Stimulated activated CD8-positive, alpha-beta memory T cell treated with anti-CD3 and anti-CD28 coated beads, Interleukin-4, amount 100 ng/mL, for 24 hours (primary cell): ENCODE data around the gene FNDC3B.

Experiments
- DNase-seq: peaks from one replicate; pipeline ENCODE4 v3.0.0-alpha.2; 2020; ENCODE audit warnings: low read depth

Gene FNDC3B

DNA sequence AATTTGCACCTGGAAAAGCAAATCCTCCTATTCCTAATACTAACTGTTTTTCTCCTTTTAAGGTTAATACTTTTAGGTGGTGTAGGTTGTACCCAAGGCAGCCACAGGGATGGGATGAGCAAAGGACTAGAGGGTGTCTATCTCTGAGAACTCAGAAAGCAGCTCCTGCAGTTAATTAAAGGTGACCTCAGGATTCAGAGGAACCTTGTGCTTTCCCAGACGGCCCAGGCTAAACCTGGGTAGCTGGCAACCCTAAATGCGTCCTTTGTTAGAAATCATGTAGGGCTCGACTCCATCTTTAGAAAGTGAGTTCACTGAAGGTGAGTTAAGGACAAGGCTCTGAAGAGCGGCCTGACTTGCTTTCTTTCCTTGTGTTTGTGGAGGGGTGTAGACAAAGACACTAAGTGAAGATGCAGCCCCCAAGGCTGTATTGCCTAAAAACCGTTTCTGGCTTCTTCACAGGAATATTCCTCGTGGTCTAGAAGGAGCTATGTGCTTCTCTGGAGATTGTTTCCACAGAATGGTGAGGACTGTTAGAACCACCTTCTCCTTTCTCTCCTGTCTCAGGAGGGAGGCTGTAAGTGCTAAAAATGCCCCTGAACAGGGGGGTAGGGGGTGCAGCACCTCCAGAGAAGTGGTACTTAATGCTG lies 14.9 kb downstream of the FNDC3B start:
- DNase-seq, result no peak

DNA sequence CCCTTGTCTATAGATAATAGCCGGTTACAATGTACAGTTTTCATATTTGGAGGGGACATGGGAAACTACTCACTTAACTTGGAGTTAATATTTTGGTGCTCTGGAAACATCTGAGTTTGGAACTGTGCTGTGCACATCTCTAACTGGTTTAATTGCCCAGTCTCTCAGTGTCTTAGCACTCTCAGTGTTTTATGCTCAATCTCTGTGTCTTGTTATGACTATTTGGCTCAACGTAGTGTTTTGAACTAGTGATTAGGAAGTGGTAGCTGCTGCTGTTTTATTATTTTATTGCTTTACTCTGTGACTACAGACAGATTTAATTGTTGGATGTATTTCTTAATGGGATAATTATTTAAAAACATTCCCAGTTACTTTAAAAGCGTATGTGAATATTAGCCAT lies 17.0 kb downstream of the FNDC3B start:
- no peak for DNase-seq

DNA sequence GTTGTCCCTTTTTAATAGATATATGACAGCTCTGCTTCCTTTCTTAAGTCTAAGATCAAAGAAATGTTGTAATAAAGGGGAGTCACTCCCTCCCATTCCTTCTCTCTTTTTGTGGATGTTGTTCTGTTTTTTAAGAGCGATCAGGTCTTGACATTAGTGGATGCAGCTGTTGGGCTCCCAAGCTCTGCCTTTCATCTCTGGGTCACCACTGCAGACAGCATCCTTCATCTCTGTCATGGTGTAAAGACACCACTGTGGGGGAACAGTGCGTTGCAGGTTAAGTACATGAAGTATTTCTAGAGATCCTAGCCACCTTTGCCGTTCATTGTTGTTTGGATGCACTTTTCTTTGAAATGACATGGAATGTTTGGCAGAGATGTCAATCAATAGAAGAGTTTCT lies 17.7 kb downstream of the FNDC3B start:
- DNase-seq, result no peak

DNA sequence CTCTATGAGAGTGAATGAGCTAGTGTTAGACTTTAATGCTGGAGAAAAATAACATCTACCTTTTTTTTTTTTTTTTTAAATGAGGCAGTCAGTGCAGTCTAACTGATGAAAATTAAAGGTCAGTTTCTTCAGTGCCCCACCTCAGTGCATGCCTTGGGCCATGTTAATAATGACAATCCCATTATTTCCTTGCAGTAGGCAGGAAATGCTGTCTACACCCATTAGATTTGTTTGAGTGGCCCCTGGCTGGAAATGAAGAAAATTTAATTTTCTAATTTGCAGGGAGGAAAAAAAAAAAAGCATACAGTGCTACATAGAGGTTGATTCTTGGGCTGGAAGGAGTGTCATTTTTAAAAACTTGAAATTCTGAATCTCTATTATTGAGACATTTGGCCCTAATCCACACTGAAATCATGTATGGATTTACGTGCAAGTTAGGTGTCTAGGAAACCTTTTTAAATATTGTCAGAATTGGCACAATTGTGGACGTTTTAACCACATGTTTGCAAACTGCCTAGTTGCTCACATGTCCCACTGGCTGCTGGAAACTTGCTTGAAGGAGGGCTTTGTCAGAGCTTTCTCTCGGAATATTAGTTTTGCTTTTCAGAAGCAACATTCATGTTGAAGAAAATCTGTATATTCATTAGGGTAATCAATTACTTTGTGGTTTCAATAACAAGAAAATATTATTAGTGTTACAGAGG lies 18.4 kb downstream of the FNDC3B start:
- DNase-seq, result no peak

DNA sequence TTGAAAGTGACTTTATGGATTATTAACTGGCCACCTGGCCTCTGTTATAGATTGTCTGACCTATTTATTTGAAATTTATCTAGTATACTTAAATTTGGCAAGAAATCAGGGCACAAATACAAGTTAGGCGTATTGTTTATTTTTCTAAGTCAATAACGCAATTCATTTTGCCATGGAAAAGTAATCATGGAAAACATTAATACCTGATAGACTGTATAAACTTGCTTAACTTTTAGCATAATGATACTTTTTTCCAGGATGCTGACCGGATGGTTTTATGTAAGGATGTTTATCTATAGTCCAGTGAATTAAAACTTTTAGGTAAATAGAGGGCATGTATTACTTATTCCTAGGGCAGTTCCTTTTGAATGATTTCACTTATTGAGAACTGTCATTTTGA lies 20.2 kb downstream of the FNDC3B start:
- DNase-seq, result no peak

DNA sequence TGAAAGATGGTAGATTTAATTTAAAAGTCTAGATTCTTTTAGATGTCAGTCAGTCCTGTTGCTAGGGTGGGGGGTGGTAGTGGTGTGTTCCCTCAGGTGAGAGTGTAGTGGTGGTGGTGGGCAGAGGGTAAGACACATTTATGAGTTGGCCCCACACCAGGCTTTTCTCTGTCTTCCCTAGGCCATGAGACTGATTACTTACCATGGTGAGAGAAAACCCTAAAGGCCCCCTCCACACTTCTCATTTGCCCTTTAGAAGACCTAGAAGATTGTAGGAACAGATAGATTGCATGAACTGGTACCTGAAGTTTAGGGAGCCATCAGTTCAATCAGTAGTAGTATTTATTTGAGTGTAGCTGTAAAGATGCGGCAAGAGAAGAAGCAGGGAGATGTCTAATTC lies 20.9 kb downstream of the FNDC3B start:
- DNase-seq, result no peak

DNA sequence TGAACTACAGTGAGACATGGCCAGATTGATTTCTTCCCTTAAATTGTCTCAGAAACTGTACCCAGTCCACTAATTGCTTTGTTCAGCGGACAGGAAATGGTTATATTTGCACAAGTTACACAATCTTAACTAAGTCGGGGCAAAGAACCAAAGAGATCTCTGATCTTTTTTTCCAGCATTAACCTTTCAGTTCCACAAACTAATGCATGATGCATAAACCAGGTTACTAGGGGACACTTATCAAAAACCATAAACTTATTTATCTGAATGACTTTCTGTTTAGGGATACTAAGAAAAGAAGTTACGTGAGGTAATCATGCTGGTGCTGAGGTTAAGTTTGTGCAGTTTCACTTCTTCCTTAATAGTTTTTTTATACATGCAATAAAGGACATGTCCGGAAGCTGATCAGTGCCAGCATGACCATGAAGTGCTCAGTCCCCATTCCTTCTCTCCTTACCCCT lies 22.4 kb downstream of the FNDC3B start:
- no peak for DNase-seq

DNA sequence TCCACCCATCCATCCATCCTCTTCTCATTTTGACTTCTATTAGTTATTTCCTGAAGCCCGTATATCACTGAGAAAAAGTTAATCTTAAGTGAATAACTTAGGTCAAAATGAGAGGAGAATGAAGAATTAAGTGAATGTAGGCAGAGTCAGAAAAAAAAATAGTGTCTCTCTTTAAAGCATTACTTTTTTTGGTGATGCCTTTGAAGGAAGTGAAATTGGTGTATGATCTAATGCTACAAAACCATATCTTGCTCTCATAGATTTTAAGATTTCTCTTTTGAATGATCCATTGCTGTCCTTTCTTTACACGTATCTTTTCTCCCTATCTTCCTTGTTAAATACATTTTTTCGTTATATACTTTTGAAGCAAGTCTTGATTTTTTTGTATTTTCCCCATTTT lies 23.4 kb downstream of the FNDC3B start:
- DNase-seq, result no peak

DNA sequence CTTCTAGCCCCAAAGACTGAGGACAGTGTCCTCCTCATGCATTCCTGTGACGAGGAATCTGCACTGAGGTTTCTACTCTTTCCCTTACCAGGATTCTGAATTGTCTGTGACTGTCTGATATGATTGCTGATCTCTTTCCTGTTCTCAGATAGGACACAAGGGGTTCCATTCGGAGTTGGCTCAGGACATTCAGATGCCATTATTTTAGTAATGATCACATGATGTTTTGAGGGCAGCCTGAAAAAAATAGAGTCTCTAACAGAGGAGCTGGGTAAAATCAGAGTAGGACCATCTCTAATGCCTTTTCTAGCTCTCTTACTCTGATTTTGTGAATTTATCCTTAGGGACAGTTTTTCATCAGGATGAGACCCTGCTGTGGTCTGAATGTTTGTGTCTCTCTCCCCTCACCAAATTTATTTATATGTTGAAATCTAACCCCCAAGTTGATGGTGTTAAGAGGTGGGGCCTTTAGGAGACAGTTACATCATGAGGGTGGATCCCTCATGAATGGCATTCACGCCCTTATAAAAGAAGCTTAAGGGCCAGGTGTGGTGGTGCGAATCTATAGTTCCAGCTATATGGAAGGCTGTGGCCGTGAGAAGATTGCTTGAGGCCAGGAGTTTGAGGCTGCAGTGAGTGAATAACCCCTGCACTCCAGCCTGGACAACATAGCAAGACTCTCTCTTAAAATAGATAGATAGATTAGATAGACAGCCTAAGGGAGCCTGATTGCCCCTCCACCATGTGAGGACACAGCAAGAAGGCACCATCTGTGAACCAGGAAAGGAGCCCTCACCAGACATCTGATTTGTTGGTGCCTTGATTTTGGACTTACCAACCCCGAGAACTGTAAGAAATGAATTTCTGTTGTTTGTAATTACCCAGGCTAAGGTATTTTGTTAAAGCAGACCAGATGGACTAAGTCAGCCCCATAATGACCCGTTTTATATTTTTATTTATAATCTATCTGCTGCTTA lies 24.4 kb downstream of the FNDC3B start:
- no peak for DNase-seq

DNA sequence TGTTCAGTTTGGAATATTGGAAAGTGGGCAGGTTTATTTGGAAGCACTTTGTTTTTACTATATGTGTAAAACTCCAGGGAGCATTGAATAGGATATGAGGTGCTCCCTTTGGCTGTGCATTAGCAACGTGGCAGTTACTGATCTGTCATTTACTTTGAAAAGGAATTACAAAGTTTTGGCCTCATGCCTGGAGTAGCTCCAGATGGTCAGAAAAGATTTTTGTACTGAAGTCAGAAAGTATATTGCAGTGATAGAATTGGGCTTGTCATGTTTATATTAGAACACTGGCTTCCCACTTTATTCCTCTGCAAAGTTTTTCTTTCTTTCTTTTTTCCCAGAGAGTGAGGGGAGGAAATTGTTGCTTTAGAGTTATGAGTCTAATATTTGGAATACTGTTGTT lies 26.1 kb downstream of the FNDC3B start:
- no peak for DNase-seq

DNA sequence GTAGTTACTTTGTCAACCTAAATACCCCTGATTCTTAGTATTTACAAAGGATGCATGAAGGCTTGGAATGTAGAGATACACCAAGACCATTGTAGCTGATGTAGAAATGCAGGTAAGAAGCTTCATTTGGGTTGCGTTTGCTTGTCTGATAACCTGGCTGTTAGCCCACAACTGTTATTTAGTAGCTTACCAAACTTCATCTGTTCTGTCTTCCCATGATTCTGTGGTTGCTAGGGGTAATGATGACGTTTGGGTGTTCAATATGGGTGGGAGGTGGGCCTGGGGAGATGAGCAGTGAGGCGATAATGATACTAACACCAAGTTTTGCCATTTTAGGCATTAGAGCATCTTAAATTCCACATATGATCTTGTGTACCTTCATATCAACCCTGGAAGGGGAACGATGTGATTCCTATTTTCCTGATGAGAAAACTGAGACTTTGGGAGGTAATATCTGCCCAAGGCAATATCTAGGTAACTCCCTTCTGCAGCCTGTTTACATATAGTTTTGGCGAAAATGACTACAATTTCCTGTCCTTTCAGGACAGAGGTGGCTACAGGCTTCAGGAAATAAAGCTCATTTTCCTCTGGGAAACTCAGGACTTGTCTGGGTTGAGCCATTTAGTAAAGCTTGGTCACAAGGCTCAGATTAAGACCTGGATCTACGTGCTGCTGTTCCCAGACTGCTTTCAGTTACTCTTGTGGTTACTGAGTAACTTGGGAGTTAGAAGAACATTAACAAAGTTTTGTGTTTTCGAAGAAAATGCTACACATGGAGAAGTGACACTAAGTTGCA lies 26.8 kb downstream of the FNDC3B start:
- no peak for DNase-seq

DNA sequence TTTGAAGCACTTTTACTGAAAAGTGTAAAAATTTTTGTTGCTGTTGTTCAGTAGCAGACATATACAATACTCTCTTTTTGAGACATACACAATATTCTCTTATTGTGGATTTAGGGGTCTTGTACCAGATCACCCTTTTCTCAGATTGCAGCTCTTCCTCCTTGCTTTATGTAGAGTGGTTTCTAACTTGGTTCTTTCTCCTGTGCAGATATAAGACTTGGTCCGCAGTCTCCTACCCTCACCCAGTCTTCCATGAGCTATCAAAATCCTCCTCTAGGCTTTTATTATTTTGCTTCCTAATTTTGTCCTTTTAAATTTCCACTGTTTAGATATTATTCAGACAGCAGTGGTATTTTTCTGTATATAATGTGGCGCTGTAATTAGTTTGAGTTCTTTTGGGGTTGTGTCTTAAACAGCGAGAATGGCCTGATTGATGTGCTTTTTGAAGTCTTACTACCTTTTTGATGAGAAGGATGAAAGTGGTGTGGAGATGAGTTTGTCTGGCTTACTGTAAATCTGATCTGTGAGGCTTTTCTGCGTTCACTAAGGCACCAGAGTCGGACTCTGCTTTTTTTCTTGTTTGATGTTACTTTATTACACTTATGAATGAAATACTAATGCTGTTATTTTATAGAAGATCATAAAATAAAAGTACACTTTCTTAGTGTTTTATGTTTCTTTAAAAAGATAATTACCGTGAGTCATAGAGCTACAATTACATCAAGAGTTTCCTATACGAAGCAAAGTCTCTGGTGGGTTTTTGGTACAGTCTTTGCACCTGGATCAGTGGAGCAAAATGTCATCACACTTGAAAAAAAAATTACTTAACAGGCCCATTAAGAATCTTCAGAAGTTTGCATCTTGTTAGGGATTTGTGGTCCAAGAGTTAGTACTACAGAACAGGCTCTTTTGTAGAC lies 27.8 kb downstream of the FNDC3B start:
- DNase-seq, result no peak

DNA sequence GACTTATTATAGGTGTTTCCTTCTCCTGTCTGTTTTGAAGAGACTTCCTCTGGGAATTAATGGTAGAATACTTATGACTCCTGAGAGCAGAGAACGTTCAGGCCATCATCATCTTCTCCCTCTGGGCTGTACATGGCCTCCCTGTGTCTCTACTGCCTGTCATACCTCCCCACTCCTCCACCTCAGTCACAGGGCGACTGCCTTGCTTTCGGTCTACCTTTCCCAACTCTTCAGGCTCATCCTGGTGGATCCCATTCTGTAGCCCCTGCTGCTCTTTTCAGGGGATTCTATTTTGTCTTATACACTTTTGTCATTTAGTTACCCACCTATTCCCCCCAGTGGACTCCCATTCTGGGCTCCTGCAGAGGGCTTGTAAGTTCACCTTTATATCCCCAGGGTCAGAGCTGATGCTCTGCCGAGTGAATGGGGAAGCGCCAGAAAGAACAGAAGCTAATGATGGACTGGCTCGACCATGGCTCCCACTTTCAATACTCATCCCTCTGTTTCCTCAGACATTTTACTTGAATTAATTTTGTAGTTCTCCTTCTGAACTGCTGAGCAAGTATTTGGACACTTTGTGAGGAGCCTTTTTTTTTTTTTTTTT lies 28.6 kb downstream of the FNDC3B start:
- no peak for DNase-seq

DNA sequence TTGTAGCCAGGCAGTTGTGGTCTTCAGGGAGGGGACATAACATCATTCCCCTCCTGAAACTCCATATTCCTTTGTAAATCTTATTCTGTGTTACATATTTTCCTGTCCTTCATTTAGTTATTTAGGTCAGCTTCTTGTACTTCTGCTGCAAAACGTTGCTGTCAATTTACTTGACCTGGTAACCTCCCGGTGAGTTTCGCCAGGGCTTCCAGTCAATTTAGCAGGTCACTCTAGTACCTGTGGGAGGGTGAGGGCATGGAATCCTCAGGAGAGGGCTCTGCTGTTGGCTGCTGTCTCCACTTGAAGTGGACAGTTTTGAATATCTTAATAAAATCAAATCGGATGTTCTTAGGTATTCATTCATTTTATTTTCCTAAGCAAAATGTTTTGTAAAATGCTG lies 29.6 kb downstream of the FNDC3B start:
- DNase-seq, result no peak

DNA sequence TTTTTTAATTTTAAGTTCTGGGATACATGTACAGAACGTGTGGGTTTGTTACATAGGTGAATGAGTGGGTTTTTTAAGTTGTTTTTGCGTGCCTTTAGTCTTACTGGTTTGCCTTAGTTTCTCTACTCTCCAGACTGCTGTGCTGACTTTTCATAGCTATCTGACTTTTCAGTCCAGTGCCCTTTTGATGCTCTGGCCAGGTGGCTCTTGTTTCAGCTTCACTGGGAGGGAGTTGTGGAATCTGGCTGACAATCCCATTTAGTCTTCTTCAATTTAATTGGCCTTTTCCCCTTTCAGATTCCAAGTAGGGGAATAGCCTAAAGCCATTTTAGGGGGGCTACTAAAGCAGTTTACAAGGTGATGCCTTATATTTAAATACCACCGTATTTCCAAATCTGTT lies 30.1 kb downstream of the FNDC3B start:
- no peak for DNase-seq

DNA sequence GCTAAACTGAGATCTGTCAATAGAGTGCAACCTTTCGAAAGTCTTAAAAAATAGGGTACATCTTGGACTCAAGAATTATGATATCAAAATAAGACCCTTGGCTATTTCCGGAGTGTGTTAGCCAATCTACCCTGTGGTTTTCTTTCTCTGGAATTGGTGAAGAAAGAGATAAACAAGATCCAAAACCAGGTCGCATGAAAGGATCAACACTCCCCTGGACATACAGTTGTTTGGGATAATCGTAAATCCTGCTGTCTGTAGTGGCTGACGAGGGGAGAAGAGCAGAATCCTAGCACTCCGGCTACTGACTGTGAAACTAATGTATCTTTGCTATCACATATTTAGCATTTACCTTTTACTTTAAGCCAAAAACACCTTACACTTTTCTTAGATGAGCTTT lies 30.9 kb downstream of the FNDC3B start:
- no peak for DNase-seq

DNA sequence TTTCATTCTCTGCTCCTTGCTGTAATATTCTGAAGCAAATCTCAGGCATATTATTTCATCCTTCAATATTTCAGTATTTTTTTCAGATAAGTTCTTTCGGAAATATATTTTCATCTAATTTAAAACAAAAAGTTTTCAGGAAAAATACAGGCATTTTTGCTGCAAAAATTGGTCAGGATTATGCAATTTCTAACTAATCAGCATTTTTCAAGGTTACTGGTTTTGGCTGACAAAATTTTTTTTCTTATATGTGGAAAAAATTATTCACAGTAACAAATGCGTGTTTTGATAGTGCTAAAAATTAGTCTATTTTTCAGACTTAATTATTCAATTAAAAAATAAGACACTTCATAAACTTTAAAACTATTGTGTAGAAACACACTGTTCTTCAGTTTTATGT lies 31.4 kb downstream of the FNDC3B start:
- DNase-seq, result no peak

DNA sequence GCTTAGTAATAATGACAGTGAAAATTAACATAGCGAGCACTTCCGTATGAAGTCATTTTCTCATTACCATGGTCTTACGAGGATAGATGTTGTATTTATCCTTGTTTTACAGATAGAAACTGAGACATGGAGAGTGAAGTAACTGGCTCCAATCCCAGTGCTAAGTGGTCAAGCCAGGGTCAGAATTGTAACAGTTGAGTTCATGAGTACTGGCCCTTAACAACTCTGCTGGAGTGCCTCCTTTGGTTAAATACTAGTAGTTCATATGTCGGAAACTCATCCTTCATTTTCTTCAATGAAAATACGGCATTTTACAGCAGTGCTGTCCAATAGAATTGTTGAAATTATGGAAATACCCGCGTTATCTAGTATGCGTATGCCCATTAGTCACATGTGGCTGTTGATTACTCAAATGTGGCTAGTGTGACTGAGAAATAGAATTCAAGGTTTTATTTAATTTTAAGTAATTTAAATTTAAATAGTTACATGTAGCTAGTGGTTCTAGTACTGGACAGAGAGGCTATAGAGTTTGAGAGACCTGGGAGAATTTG lies 32.5 kb downstream of the FNDC3B start:
- no peak for DNase-seq

DNA sequence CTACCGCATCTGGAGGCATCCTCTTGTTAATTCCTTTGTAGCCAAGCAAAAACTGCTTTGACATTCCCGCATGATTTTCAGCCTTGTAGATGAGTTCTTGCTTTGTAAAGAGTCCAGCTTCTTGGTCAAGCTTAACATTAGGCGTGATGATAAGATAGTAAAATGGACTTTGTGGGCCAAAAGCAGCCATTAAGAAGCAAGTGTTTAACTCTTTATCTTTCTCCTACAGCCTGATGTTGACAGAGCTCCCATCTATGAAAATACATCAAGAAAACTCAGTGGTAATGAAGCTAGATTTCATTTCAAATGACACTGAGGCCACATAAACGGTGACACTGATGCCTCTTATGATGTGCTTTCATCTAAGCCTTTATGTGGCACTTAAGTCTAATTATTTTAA lies 33.2 kb downstream of the FNDC3B start:
- no peak for DNase-seq

DNA sequence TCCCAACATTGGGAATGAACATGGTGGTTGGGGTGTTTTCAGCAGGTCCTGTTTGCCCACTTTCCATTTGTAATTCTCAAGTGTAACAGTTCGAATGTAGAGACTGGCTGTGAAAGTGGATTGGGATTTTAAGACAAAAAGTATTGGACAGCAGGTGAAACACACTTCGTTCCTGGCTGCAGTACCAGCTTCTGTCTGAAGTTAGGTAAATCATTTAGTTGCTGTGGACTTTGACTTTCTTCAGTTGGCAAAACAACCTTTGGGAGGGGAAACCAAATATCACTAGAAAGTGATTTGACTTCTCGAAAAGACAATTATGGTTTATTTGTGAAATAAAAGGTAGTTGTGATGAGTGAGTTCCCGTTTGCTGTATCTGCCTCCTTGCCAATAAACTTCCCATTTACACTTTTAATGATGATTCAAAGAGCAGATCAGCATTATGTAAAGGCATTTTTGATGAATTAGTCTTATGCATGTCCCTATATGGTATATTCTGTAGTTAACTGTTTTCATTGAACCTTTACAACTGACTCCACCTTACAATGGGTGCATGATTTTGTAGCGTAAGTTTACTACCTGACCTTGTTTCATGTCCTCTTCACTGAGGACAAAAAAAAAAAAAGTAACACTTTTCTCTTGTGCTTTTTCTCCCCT lies 34.0 kb downstream of the FNDC3B start:
- no peak for DNase-seq
